Measurements from ENCODE around the gene DYNLT4.

Gene DYNLT4

DNA sequence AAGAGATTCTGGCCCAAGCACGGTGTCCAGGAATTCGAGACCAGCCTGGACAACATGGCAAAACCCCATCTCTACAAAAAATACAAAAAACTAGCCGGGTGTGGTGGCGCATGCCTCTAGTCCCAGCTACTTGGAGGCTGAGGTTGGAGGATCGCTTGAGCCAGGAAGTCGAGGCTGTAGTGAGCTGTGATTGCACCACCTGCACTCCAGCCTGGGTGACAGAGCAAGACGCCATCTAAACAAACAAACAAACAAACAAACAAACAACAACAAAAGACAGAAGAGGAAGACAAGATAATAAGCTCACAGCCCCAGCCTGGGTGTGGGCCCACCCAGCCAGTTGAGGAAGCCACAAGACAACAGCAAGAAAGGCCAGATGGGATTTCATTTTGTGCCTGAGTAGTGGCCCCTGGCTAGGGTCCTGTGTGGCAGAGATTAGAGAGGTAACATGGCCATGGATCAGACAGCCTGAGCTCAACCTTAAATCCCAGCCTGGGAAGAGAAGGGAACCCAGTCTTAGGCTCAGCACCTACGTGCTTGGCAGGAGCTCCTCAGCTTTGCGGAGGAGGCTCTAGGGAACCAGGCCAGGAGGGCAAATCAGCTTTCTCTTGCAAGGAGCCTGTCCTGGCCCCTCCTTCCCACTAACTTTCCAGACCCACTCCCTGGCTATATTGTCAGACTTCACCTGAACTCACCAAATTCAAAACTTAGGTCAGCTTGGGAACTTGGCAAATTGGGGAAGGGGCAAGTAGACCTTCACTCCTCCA, 14.2 kb downstream of the DYNLT4 start:
- no peak overlapping the region for H3K27ac Mint-ChIP-seq
- no peaks in the 10 kb centered on the region for H3K9me3 Mint-ChIP-seq (ENCODE audit: low read depth)
- H3K27me3 Mint-ChIP-seq: no peaks in the 10 kb centered on the region
- no peak overlapping the region for H3K4me3 Mint-ChIP-seq
- H3K4me1 Mint-ChIP-seq (ENCODE audit: low read depth): no peaks in the 10 kb centered on the region
- H3K36me3 Mint-ChIP-seq: no peaks in the 10 kb centered on the region

DNA sequence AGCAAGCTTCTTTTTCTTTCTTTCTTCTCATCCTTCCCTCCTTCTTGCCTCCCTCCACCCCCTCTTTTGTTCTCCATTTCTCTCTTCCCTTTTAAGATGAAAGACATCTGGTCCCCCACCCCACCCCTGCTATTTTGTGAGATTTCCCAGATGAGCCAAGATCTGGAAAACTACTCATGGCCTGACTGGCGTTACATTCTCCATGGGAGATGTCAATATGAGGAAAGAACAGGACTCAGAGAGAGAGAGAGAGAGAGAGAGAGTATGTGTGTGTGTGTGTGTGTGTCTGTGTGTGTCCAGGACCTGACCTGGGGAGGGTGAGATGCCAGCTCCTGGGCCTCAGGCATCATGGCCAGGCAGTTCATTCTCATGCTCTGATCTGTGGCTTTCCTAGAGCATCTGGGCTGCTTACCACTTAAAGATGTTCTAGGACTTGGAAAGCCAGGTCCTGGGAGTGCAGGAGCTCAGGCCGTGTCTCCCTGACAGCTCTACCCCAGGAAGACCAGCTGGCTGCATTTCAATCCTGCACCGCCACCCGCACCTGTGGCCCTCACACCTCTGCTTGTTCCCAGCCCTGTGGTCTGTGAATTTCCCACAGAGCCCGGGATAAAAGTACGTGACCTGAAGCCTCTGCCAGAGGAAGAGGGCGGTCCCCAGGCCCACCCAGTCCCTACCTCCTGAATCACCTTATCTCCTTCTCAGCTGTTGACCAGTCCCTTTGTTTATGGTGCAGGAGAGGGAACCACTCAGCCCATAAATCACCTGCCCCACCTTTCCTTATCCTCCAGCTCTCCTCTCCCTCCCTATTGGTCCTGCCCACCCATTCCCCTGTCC, 16.0 kb downstream of the DYNLT4 start:
- Mint-ChIP-seq H3K27me3 (no peaks in the 10 kb centered on the region), H3K9me3 (ENCODE audit: low read depth) (no peaks in the 10 kb centered on the region), H3K27ac (no peak overlapping the region), H3K36me3 (no peaks in the 10 kb centered on the region), H3K4me3 (no peak overlapping the region), H3K4me1 (ENCODE audit: low read depth) (peaks cover 5% of the 10 kb centered on the region)

DNA sequence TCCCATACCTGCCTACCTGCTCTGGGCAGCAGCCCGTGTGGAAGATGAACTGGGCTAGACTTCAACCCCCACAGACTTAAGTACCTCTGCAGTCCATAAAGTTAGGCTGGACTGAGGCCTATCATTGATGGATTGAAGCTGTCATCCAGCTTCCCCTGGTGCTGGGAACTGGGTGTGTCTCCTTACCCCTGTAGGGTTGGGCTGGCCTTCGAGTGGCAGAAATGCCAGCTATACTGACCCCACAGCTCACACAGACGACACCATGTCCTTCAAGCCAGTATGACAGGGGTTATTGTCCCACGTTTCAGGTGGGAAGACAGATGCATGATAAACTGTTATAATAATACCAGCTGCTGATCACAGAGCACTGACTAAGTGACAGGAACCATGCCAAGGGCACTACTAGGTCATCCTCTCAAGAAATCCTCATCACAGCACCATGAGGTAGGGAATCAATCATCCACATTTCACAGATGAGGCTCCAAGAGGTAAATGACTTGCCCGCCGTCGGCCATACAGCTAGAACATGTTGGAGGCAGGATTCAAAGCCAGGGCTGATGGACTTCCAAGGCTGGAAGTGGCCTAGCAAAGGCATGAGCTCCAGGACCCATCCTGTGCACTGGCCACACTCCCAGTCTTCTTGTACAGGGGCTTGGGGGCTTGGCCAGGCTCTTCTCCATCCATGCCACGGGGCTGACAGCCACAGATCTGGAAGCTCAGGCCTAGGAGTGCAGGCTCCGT, 18.9 kb downstream of the DYNLT4 start, which contains the start of gene BEST4:
Gene BEST4 (minus strand): TSS at position 51 of the 741 bp plus-strand sequence. CDS start 465 bp downstream, outside the sequence.
- Mint-ChIP-seq H3K9me3 (ENCODE audit: low read depth) (no peaks in the 10 kb centered on the region), H3K4me1 (ENCODE audit: low read depth) (peaks cover 27% of the 10 kb centered on the region), H3K36me3 (no peaks in the 10 kb centered on the region), H3K4me3 (no peak within 1 kb of the TSS), H3K27me3 (no peaks in the 10 kb centered on the region), H3K27ac (no peak within 1 kb of the TSS)

DNA sequence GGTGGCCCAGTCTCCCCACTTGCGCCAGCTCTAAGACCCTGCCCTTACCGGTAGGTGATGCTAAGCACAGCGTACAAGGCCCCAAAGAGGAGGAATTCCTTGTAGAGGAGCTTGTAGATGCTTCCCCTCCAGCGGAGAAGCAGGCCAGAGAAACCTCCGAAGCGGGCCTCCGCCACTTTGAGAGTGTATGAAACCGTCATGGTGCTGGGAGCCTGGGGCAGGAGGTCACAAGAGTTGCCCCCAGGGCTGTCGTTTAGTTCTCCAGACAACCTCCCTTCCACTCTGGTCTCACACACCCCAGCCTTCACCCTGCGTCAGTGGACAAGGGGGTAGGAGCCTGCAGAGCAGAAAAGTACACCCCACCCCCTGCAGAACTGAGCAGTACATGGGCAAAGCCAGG, 19.6 kb downstream of the DYNLT4 start:
- H3K36me3 Mint-ChIP-seq: no peaks in the 10 kb centered on the region
- H3K9me3 Mint-ChIP-seq (ENCODE audit: low read depth): no peaks in the 10 kb centered on the region
- H3K4me3 Mint-ChIP-seq: no peak overlapping the region
- H3K27me3 Mint-ChIP-seq: no peaks in the 10 kb centered on the region
- peaks cover 29% of the 10 kb centered on the region for H3K4me1 Mint-ChIP-seq (ENCODE audit: low read depth)
- no peak overlapping the region for H3K27ac Mint-ChIP-seq

DNA sequence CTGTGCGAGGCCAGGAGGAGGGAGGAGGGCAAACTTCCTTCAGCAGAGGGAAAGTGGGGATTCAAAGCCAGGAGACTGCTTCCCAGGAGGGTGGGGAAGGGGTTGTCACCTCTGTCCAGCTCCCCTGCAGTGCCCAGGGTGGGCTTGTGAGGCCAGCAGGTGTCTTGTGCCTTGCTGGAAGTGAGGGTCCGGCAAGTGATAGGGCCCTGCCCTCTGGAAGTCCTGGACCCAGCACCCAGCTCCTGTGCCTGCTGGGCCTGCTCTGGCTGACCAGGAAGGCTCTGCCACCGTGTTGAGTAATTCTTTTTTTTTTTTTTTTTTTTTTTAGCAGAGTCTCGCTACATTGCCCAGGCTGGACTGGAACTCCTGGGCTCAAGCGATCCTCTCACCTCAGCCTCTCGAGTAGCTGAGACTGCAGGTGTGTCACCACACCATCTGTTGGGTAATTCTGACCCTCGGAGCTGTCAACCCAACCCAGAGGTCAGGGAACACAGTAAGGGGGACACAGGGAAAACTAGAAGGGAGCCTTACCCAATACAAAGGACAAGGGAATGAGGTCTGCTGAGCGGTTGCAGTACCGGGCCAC, 20.2 kb downstream of the DYNLT4 start:
- H3K4me3 Mint-ChIP-seq: peak overlapping the region; percentile 85
- H3K27me3 Mint-ChIP-seq: no peaks in the 10 kb centered on the region

DNA sequence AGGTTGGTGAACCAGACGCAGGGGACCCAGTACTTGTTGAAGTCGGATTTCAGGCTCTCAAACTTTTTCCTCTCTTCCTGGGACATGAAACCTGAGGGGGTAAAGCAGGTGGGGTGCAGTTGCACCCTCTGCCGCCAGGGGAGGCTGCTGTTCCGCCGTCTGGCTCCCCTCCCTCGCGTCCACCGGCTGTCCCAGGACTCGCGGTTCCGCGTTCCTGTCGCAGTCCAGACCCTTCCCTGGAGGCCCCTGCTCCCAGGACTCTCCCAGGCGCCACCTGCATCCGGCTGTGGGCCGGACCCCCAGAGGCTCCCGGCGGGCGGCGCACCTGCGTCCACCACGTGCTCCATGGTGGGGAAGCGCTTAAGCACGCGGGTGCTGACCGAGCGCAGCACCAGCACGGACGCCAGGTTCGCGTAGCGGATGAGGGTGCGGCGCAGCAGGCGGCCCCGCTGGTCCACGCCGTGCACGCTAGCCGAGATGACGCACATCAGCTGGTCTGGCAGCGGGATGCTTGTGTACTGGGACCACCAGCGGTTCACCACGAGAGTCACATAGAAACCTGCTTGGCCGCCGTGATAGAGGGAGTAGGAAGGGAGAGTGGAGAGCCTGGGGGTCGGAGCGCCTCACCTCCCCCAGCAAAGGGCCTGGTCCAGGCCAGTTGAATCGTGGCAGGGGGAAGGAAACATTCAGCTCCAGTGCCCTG, 20.9 kb downstream of the DYNLT4 start:
- H3K9me3 Mint-ChIP-seq (ENCODE audit: low read depth): no peaks in the 10 kb centered on the region
- peaks cover 3% of the 10 kb centered on the region for H3K36me3 Mint-ChIP-seq
- peak overlapping the region; percentile 85 for H3K4me3 Mint-ChIP-seq
- no peaks in the 10 kb centered on the region for H3K27me3 Mint-ChIP-seq
- peaks cover 29% of the 10 kb centered on the region for H3K4me1 Mint-ChIP-seq (ENCODE audit: low read depth)
- H3K27ac Mint-ChIP-seq: peak overlapping the region; percentile 87

More for the DNA sequence above, 20.2 kb downstream of the DYNLT4 start:
- H3K27ac Mint-ChIP-seq: peak overlapping the region; percentile 87
- no peaks in the 10 kb centered on the region for H3K36me3 Mint-ChIP-seq
- H3K9me3 Mint-ChIP-seq (ENCODE audit: low read depth): no peaks in the 10 kb centered on the region
- H3K4me1 Mint-ChIP-seq (ENCODE audit: low read depth): peaks cover 29% of the 10 kb centered on the region

DNA sequence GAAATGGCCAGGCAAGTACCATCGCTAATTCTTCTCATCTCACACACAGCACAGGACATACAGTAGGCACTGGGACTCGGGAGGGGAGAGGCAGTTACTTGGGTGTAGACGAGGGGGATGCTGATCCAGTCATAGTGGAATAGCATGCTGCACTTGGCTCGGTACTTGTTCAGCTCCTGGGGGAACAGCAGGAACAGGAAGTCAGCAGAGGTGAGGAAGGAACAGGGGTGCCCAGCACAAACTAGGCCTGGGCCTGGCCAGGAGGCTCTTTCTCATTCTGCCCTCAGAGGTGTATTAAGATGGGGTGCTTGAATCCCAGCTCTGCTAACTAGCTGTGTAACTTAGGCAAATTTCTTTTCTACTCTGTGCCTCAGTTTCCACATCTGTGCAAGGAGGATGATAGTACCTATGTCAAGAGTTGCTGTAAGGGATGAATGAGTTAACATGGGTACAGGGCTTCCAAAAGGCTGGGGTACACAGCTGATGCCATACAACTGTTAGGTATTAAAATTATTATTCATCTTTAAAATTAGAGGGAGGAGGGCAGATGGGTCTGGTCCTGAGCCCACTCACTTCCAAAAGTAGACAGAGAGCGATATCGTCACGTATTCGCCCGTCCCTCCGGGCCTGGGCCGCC, 21.5 kb downstream of the DYNLT4 start:
- Mint-ChIP-seq H3K4me3 (peak overlapping the region; percentile 85), H3K9me3 (ENCODE audit: low read depth) (no peaks in the 10 kb centered on the region), H3K4me1 (ENCODE audit: low read depth) (peaks cover 31% of the 10 kb centered on the region), H3K27me3 (no peaks in the 10 kb centered on the region), H3K27ac (peak overlapping the region; percentile 87), H3K36me3 (peaks cover 5% of the 10 kb centered on the region)

DNA sequence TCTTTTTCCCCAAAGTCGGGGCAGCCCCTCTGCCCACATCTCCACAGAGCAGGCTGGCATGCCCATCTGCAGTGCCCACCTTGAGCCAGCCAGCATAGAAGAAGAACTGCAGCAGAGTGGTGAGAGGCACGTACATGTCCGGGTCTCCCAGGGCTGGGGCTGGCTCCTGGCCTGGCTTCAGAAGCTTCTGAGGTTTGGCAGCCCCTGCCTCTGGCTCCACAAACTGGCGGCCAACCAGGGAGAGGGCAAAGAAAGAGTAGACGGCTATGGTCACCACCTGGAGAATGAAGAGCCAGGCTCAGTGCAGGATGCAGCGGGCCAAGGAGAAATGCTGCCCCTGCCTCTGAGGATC, 22.1 kb downstream of the DYNLT4 start:
- Mint-ChIP-seq H3K4me1 (ENCODE audit: low read depth) (peaks cover 36% of the 10 kb centered on the region), H3K27me3 (no peaks in the 10 kb centered on the region), H3K4me3 (peak overlapping the region; percentile 85)

DNA sequence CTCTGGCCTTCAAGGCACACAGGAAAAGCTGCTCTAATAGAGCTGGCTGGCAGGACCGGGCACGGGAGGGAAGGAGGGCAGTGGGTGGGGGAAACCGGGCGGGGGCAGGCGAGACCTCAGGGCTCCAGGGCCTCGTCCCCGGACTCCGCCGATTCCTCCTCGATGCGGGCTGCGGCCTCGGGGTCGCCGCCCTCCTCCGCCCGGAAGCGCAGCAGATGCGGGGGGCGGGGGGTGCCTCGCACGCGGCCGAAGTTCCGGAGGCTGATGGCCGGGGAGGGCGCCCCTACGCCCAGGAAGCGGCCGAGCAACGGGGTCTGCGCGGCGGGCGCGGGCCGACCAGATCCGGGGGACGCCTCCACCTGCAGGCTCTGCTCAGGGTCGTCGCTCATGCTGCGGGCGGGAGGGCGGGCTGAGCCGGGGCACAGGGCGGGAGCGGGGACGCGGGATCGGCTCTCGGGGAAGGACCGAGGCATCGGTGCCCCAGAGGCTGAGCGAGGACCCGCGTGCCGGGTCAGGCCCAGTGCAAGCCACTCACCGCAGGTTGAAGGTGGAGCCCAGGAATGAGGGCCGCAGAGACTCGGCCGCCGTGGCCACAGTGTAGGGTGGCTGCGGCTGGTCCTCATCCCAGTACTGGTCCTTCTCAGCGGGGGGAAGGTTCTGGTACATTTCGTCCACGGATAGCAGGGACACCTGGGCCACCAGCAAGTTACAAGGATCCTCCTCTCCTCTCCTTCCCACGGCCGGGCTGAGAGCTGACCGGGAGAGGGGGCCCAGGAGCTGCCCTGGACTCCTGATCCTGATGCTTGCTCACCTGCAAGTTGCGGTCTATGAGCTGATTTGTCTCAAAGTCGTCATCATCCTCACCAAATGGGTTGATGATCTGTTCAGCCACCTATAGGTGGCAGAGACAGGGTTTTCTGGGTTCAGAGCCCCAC, 22.8 kb downstream of the DYNLT4 start:
- Mint-ChIP-seq H3K9me3 (ENCODE audit: low read depth) (no peaks in the 10 kb centered on the region), H3K27me3 (no peaks in the 10 kb centered on the region), H3K4me1 (ENCODE audit: low read depth) (peaks cover 38% of the 10 kb centered on the region), H3K36me3 (peaks cover 11% of the 10 kb centered on the region), H3K4me3 (peak overlapping the region; percentile 85), H3K27ac (peak overlapping the region; percentile 87)

More for the DNA sequence above, 22.1 kb downstream of the DYNLT4 start:
- Mint-ChIP-seq H3K27ac (peak overlapping the region; percentile 87), H3K36me3 (peaks cover 11% of the 10 kb centered on the region), H3K9me3 (ENCODE audit: low read depth) (no peaks in the 10 kb centered on the region)

DNA sequence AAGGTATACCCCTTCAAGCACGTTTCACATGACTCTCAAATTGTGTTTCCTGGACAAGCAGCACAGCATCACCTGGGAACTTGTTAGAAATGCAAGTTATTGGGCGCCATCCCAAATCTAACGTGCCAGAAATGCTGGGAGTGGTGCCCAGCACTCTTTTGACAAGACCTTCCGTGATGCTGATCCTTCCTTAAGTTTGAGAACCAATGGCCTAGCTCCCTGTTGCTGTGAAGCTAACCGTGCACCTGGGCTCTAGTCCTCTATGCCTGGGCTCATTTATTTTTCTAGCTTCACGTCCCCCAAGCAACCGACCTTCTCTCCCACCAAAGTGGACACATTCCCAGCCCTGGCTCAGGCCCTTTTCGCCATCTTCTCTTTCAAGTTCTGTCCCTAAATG, 23.5 kb downstream of the DYNLT4 start:
- Mint-ChIP-seq H3K27ac (peak overlapping the region; percentile 36), H3K4me1 (ENCODE audit: low read depth) (peaks cover 42% of the 10 kb centered on the region), H3K27me3 (no peaks in the 10 kb centered on the region), H3K4me3 (peak overlapping the region; percentile 72), H3K36me3 (peaks cover 15% of the 10 kb centered on the region), H3K9me3 (ENCODE audit: low read depth) (no peaks in the 10 kb centered on the region)

DNA sequence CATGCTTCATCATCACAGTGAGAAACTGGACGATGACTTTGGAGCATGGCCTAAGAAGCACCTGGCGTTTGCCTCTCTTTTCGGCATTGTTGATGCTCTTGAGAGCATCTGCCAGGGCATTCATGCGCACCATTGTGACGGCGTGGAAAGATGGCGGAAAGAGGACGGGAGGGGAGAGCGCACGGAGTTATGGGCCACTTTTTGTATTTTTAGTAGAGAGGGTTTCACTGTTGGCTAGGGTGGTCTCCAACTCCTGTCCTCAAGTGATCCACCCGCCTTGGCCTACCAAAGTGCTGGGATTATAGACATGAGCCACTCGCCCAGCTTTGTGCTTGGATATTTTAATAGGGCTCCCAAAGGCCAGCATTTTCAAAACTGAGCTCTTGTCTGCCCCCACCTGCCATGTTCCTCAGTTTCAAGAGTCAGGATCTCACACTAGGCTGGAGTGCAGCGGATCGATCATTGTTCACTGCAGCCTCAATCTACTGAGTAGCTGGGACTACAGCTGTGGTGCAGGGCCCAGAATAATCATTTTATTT, 26.5 kb downstream of the DYNLT4 start:
- Mint-ChIP-seq H3K27me3 (no peaks in the 10 kb centered on the region), H3K4me1 (ENCODE audit: low read depth) (peaks cover 48% of the 10 kb centered on the region), H3K9me3 (ENCODE audit: low read depth) (no peaks in the 10 kb centered on the region), H3K4me3 (peak overlapping the region; percentile 51), H3K27ac (peak overlapping the region; percentile 61), H3K36me3 (peaks cover 29% of the 10 kb centered on the region)

DNA sequence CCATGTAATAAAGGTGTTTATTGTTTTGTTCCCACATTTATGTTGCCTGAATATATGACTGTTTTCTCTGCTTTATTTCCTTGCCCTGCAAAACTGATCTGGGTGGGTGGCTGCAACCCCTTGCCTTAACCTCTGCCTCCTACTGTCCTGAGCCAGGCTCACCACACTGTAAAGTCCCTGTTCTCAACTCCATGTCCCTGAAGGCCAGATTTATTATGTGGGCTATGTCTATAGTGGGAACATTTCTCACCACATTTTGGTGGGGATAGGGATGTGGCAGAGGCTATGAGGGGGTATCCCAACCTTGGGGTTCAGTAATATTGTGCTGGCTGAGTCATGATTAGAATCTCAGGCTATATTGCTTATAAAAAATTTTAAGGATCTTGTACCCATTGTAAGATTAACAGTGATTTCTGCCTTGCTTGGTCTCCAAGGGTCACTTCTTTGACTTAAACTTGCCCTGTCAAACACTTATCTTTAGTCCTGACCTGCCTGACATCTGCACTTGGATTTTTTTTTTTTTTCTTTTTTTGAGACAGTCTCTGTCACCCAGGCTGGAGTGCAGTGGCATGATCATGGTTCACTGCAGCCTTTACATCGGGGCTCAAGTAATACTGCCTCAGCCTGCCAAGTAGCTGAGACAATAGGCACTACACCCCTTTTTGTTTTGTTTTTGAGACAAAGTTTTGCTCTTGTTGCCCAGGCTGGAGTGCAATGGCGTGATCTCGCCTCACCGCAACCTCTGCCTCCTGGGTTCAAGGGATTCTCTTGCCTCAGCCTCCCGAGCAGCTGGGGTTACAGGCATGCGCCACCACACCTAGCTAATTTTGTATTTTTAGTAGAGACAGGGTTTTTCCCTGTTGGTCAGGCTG, 28.2 kb downstream of the DYNLT4 start:
- Mint-ChIP-seq H3K27me3 (no peaks in the 10 kb centered on the region), H3K9me3 (ENCODE audit: low read depth) (no peaks in the 10 kb centered on the region), H3K27ac (peak overlapping the region; percentile 100), H3K36me3 (peaks cover 29% of the 10 kb centered on the region), H3K4me3 (peak overlapping the region; percentile 96), H3K4me1 (ENCODE audit: low read depth) (peaks cover 44% of the 10 kb centered on the region)
